Urinary bladder (tissue), 4 donors: ENCODE data around the gene USP31. TPM values are rescaled to one million over a fixed set of nuclear protein-coding genes. Genes with fewer than 3 reads are reported as not detected.
A peak's percentile ranks its signal among the peaks of the same experiment; 100 is the strongest.

ENCODE experiments used
- DNase-seq: peaks from one replicate; pipeline ENCODE4 v3.0.0-alpha.2; 2015; ENCODE audit errors: extremely low spot score
- H3K27ac ChIP-seq: one replicate; pipeline ENCODE4 v1.5.1; 2013; ENCODE audit warnings: low read depth, mild to moderate bottlenecking, moderate library complexity
- H3K36me3 ChIP-seq: one replicate; pipeline ENCODE4 v1.6.1; 2013; ENCODE audit warnings: mild to moderate bottlenecking, moderate library complexity; ENCODE audit not compliant: insufficient read depth
- H3K4me1 ChIP-seq: one replicate; pipeline ENCODE4 v1.6.1; 2013; ENCODE audit warnings: mild to moderate bottlenecking, moderate library complexity; ENCODE audit not compliant: insufficient read depth
- H3K4me3 ChIP-seq: one replicate; pipeline ENCODE4 v1.5.1; 2013; ENCODE audit warnings: low read depth, low read length
- WGBS: extraction: QIAGEN DNeasy Blood & Tissue Kit; methylation state at CpG from one replicate; pipeline ENCODE4 v1.1.7; 2013; 5-methylcytosine and 5-hydroxymethylcytosine counted together
- polyA plus RNA-seq: library from polyadenylated mRNA; stranded (reverse); fragments of 200-250 nt; gene quantifications from one replicate; pipeline ENCODE4 v1.2.3, GENCODE V29; 2013
- total RNA-seq: library from RNA; depleted of rRNA; stranded (reverse); fragments of >200 nt; gene quantifications from one replicate; pipeline ENCODE4 v1.2.3, GENCODE V29; 2014
- donor health status: healthy with polysubstance abuse.
- donor health status: healthy.

The USP31 gene
- total and polyA plus RNA-seq, 2 donors: 3.7 to 27.4 TPM

GRCh38 chr16:23068079-23068736 is 81.0 kb downstream of the USP31 start:
- Histone ChIP-seq H3K4me1 (no peaks in the 10 kb centered on the region), H3K4me3 (no peak overlapping the region), H3K36me3 (peaks cover 3% of the 10 kb centered on the region), H3K27ac (no peak overlapping the region)
- DNase-seq: no peak
- 93% methylated on average over 20 of the region's 20 CpGs for WGBS

GRCh38 chr16:23066676-23067075 is 82.6 kb downstream of the USP31 start:
- H3K4me3 ChIP-seq: no peak overlapping the region
- no peak for DNase-seq

DNA sequence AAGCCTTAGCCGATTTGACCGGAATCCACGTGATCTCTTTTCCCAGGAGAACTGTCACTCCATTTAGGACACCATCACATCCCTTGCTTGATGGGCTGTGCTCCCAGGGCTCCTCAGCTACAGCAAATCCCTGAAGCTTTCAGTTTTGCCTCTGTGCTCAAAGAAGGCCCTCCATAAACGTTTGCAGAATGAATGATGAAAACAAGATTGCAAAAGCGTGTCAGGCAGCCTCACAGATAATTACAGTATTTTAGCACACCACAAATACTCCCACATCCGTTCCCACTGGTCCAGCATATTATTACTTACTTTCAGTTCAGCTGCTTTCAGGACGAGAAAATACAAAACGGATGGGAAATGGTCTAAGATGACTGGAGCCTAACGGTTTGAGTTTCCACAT is 84.6 kb downstream of the USP31 start:
- H3K4me3 ChIP-seq: no peak overlapping the region
- DNase-seq: no peak
- no peaks in the 10 kb centered on the region for H3K4me1 ChIP-seq
- WGBS: 75% methylated on average over 9 of the region's 9 CpGs
- H3K27ac ChIP-seq: no peak overlapping the region
- H3K36me3 ChIP-seq: peaks cover 3% of the 10 kb centered on the region

More at GRCh38 chr16:23066676-23067075, 82.6 kb downstream of the USP31 start:
- 84% methylated on average over 3 of the region's 3 CpGs for WGBS
- H3K36me3 ChIP-seq: peaks cover 3% of the 10 kb centered on the region
- no peaks in the 10 kb centered on the region for H3K4me1 ChIP-seq
- no peak overlapping the region for H3K27ac ChIP-seq

- DNase-seq: no peak
- Histone ChIP-seq H3K4me1 (no peaks in the 10 kb centered on the region), H3K4me3 (no peak overlapping the region), H3K36me3 (no peaks in the 10 kb centered on the region), H3K27ac (no peak overlapping the region)
- 86% methylated on average over 5 of the region's 5 CpGs for WGBS
Observed at GRCh38 chr16:23062524-23062923, 86.7 kb downstream of the USP31 start.

DNA sequence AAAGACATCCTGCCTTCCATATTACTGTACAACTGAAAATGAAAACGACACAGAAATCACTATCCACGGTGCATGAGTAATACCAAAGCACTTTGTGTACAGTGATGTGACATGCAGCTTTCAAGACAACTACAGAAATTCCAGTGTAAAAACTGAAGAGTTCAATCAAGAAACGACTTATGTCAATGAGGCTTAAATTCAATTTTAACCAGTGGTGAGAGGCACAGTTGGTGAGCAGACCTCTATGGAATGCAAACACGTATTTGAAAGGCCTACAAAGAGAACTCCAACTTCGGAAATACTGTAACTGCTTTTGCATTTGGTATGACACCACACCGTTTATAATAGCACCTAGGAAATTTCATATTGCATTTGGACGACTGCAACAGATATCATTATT is 87.6 kb downstream of the USP31 start:
- no peaks in the 10 kb centered on the region for H3K4me1 ChIP-seq
- no peaks in the 10 kb centered on the region for H3K36me3 ChIP-seq
- no peak overlapping the region for H3K27ac ChIP-seq
- 64% methylated on average over 7 of the region's 7 CpGs for WGBS
- no peak for DNase-seq
- no peak overlapping the region for H3K4me3 ChIP-seq

DNA sequence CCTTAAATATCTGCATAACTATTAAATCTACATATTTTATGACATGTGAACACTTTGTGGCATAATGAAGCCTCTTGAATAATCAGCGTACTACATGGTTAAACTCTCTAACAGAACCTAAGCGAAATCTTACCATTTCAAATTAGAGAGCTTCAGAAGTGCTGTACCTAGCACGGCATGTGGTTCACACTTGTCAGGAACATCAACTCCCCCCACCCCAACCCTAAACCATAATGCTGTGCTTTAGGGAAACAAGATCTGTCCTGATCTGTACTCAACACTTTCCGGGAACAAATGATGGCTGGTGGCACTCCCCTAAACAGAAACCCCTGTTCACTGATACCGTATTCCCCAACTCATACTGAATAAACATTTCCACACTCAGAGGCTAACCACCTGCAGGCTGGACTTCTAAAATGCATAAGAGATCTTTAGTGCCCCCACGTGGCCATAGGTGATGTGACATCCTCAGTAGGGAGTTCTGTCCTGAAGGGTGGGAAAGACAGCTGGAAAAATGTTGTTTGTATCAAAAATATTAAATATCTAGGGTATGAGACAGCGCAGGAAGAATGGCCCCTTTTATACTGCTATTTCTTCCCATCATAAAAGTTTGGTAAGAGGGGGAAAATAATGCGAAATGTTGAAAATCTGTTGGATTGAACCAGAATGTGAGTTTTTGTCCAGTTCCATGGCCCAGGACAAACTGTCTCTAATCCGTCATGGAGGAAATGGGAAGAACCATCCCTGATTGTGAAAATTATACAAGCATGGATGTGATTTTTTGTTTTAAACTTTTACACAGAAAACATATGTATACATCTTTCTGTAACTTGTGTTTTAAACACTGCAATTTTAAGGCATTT is 88.6 kb downstream of the USP31 start:
- peak; percentile 52 for DNase-seq
- no peaks in the 10 kb centered on the region for H3K4me1 ChIP-seq
- H3K4me3 ChIP-seq: no peak overlapping the region
- WGBS: 24% methylated on average over 9 of the region's 9 CpGs
- no peaks in the 10 kb centered on the region for H3K36me3 ChIP-seq
- H3K27ac ChIP-seq: no peak overlapping the region

- no peak for DNase-seq
- H3K4me1 ChIP-seq: no peaks in the 10 kb centered on the region
- no peak overlapping the region for H3K4me3 ChIP-seq
- WGBS: 51% methylated on average over 5 of the region's 5 CpGs
- no peak overlapping the region for H3K27ac ChIP-seq
- no peaks in the 10 kb centered on the region for H3K36me3 ChIP-seq
Observed at GRCh38 chr16:23059433-23059832, 89.8 kb downstream of the USP31 start.

DNA sequence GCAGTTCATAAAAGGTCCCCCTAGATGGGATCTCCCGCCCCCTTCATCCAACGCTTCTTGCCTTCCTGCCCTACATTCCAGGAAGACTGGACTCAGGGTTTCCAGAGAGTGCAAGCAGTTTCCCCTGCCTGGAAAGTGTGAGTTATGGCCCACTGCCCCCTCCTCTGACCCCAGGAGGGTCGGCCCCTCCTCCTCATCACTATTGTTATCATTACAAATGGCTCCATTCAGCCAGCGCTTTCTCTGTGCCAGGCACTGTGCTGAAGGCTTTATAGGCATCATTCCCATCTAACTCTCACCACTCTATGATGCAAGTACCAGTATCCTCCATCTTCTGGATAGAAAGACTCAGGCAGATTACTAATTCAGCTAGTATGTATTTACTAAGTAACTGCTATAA is 90.7 kb downstream of the USP31 start:
- 49% methylated on average over 4 of the region's 4 CpGs for WGBS
- no peak overlapping the region for H3K4me3 ChIP-seq

DNA sequence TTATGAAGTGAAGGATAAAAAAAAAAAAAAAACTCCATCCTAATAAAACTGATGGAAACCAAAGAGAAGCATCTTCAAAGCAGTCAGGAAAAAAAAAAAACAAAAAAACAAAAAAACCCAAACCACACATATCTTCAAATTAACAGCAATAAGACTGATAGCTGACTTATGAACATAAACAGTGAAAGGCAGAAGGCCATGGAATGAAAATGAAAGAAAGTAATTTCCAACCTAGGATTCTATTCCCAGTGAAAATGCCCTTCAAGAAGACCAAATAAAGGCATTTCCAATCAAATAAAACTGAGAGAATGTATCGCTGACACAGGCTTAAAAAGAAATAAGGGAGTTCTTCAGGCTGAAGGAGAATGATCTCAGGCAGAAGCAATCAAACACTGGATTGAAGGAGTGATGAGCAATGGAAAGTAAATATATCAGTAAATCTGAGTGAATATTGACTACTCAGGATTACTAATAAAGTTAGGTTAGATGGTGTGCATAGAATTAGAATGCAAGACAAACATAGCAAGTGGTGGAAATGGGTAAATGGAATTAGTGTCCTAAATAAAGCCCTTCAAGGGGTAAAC is 92.1 kb downstream of the USP31 start:
- no peaks in the 10 kb centered on the region for H3K4me1 ChIP-seq
- 70% methylated on average over 1 of the region's 1 CpG for WGBS
- no peaks in the 10 kb centered on the region for H3K36me3 ChIP-seq
- H3K27ac ChIP-seq: no peak overlapping the region
- DNase-seq: no peak
- H3K4me3 ChIP-seq: no peak overlapping the region

More for the DNA sequence above, 90.7 kb downstream of the USP31 start:
- H3K36me3 ChIP-seq: no peaks in the 10 kb centered on the region
- H3K27ac ChIP-seq: no peak overlapping the region
- H3K4me1 ChIP-seq: no peaks in the 10 kb centered on the region
- no peak for DNase-seq

GRCh38 chr16:23055481-23055880 is 93.8 kb downstream of the USP31 start:
- Histone ChIP-seq H3K4me1 (no peaks in the 10 kb centered on the region), H3K36me3 (no peaks in the 10 kb centered on the region), H3K27ac (no peak overlapping the region), H3K4me3 (no peak overlapping the region)
- DNase-seq: no peak
- 85% methylated on average over 3 of the region's 3 CpGs for WGBS

DNA sequence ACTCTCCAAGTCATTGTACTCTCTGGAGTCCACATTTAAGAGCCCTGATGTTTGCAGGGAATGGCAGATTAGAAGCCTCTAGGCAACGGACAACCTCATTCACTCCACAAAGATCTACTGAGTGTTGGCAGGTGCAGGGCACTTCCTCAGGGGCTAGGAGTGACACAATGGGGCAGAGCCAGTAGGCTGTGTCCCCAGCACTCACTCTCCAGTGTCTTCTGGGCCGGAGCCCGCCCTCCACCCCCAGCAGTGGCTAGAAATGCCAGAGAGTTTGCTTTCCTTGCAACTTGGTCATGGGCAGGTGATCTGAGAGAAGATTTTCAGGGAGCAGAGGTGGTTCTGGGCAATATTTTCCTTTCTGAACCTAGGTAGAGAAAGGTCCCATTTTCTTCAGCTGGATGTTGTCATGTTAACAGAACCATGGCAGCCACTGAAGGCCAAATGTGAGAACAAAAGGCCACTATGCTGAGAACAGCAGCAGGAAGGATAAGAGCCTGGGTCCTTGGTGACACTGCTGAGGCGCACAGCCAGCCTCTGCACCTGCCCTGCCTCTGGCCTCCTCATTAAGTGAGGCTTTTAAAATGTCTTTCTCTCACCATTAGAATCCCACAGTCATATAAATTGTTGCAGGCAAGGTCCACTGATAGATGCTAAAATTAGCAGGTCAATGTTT is 96.2 kb downstream of the USP31 start:
- Histone ChIP-seq H3K27ac (no peak overlapping the region), H3K4me3 (no peak overlapping the region), H3K4me1 (no peaks in the 10 kb centered on the region), H3K36me3 (no peaks in the 10 kb centered on the region)
- 72% methylated on average over 4 of the region's 4 CpGs for WGBS
- no peak for DNase-seq

- Histone ChIP-seq H3K4me1 (no peaks in the 10 kb centered on the region), H3K4me3 (no peak overlapping the region), H3K27ac (no peak overlapping the region), H3K36me3 (no peaks in the 10 kb centered on the region)
- DNase-seq: no peak
- 83% methylated on average over 13 of the region's 13 CpGs for WGBS
Observed at GRCh38 chr16:23052221-23052620, 97.0 kb downstream of the USP31 start.

- no peaks in the 10 kb centered on the region for H3K4me1 ChIP-seq
- no peak overlapping the region for H3K4me3 ChIP-seq
- no peaks in the 10 kb centered on the region for H3K36me3 ChIP-seq
- WGBS: 77% methylated on average over 8 of the region's 8 CpGs
- DNase-seq: no peak
- H3K27ac ChIP-seq: no peak overlapping the region
Observed at GRCh38 chr16:23051587-23051986, 97.7 kb downstream of the USP31 start.
